CD14-positive monocyte (primary cell): ENCODE results near the gene CARMIL3. TPM values are rescaled to one million over a fixed set of nuclear protein-coding genes. Genes with fewer than 3 reads are reported as not detected.

Experiments
- DNase-seq, 3 donors: peaks; one replicate each; pipeline ENCODE4 v3.0.0-alpha.2; 2011 to 2022
- H2AFZ ChIP-seq: 2 replicates; pipeline ENCODE4 v1.6.0; 2012; ENCODE audit warnings: mild to moderate bottlenecking, low read depth, low read length, inconsistent platforms; ENCODE audit not compliant: insufficient read depth, poor library complexity, severe bottlenecking
- H3K27ac ChIP-seq, 2 donors: 1 replicate in 1 of 2; 2 replicates in 1 of 2; pipeline ENCODE4 v1.5.1; 2012 to 2013; ENCODE audit warnings: low read length in 2 of 2, control low read depth in 1 of 2, inconsistent platforms in 1 of 2, low read depth in 1 of 2, mild to moderate bottlenecking in 1 of 2
- H3K27me3 ChIP-seq, 2 donors: one replicate each; pipeline versions ENCODE4 v1.6.0 to v1.6.1; 2011 to 2013; ENCODE audit warnings: low read length in 2 of 2; ENCODE audit not compliant: control insufficient read depth in 2 of 2, insufficient read depth in 2 of 2
- H3K36me3 ChIP-seq, 2 donors: replicated peaks in 1 of 2; 1 replicate in 1 of 2; 2 replicates in 1 of 2; pipeline versions ENCODE4 v1.5.1 to v1.6.1; 2012 to 2013; ENCODE audit warnings: low read length in 2 of 2, control low read depth in 1 of 2, inconsistent platforms in 1 of 2, mild to moderate bottlenecking in 1 of 2; ENCODE audit not compliant: insufficient read depth in 2 of 2, control insufficient read depth in 1 of 2
- H3K4me1 ChIP-seq, 2 donors: 1 replicate in 1 of 2; 2 replicates in 1 of 2; pipeline versions ENCODE4 v1.5.1 to v1.6.1; 2012 to 2013; ENCODE audit warnings: low read length in 2 of 2, control low read depth in 1 of 2, inconsistent platforms in 1 of 2, mild to moderate bottlenecking in 1 of 2, moderate library complexity in 1 of 2; ENCODE audit not compliant: insufficient read depth in 2 of 2, control insufficient read depth in 1 of 2
- H3K4me2 ChIP-seq: replicated peaks from 2 replicates; pipeline ENCODE3; 2012; ENCODE audit warnings: low read length, moderate library complexity, mild to moderate bottlenecking; ENCODE audit not compliant: poor library complexity, severe bottlenecking; ENCODE audit errors: extremely low read depth
- H3K4me3 ChIP-seq, 3 experiments: fragments of 200-600 bp in 1 of 3; sonication (generic) in 1 of 3; replicated peaks in 1 of 3; 1 replicate in 2 of 3; 2 replicates in 1 of 3; pipeline ENCODE4 v1.5.1; 2011 to 2013; ENCODE audit warnings: low read length in 3 of 3, mild to moderate bottlenecking in 3 of 3, control low read depth in 2 of 3, low read depth in 2 of 3, inconsistent platforms in 1 of 3, moderate library complexity in 1 of 3
- H3K79me2 ChIP-seq: 2 replicates; pipeline ENCODE4 v1.6.0; 2012; ENCODE audit warnings: mild to moderate bottlenecking, control low read depth, inconsistent platforms, low read length, moderate library complexity; ENCODE audit not compliant: insufficient read depth
- H3K9ac ChIP-seq: 2 replicates; pipeline ENCODE4 v1.6.0; 2017; ENCODE audit warnings: low read length, mild to moderate bottlenecking; ENCODE audit not compliant: insufficient read depth, poor library complexity, severe bottlenecking
- H3K9me3 ChIP-seq, 2 donors: replicated peaks in 1 of 2; 1 replicate in 1 of 2; 2 replicates in 1 of 2; pipeline versions ENCODE4 v1.5.1 to v1.6.1; 2012 to 2013; ENCODE audit warnings: low read length in 2 of 2, control low read depth in 1 of 2; ENCODE audit not compliant: control insufficient read depth in 1 of 2, insufficient read depth in 1 of 2
- H4K20me1 ChIP-seq: 2 replicates; pipeline ENCODE4 v1.6.0; 2012; ENCODE audit warnings: mild to moderate bottlenecking, low read length, control low read depth, moderate library complexity; ENCODE audit not compliant: insufficient read depth
- H3K27ac Mint-ChIP-seq, 7 donors: one replicate each; pipeline ENCODE4 v1.8.0; 2020; ENCODE audit warnings: mild to moderate bottlenecking in 7 of 7, mixed read lengths in 7 of 7, moderate library complexity in 6 of 7, inconsistent platforms in 2 of 7
- H3K27me3 Mint-ChIP-seq, 3 donors: one replicate each; pipeline ENCODE4 v1.8.0; 2021 to 2022; ENCODE audit warnings: low read depth in 3 of 3, mild to moderate bottlenecking in 3 of 3, mixed read lengths in 3 of 3, moderate library complexity in 3 of 3, inconsistent platforms in 1 of 3
- H3K36me3 Mint-ChIP-seq, 2 donors: one replicate each; pipeline ENCODE4 v1.8.0; 2020; ENCODE audit warnings: mixed read lengths in 2 of 2, inconsistent platforms in 1 of 2, mild to moderate bottlenecking in 1 of 2
- H3K4me1 Mint-ChIP-seq: one replicate; pipeline ENCODE4 v1.8.0; 2020; ENCODE audit warnings: mild to moderate bottlenecking, mixed read lengths
- H3K4me3 Mint-ChIP-seq, 2 donors: one replicate each; pipeline ENCODE4 v1.8.0; 2020; ENCODE audit warnings: mild to moderate bottlenecking in 2 of 2, mixed read lengths in 2 of 2, moderate library complexity in 1 of 2
- H3K9me3 Mint-ChIP-seq, 7 donors: one replicate each; pipeline ENCODE4 v1.8.0; 2020 to 2022; ENCODE audit warnings: mixed read lengths in 7 of 7, mild to moderate bottlenecking in 6 of 7, moderate library complexity in 6 of 7, inconsistent platforms in 2 of 7
- CTCF ChIP-seq: fragments of 200-600 bp; IDR thresholded peaks from one replicate; pipeline ENCODE4 v1.8.0; 2022; ENCODE audit warnings: antibody characterized with exemption, mild to moderate bottlenecking
- WGBS: methylation state at CpG from one replicate; pipeline ENCODE4 v1.1.5; 2013; ENCODE audit warnings: missing lambda C conversion rate; ENCODE audit not compliant: insufficient coverage; 5-methylcytosine and 5-hydroxymethylcytosine counted together
- intact Hi-C, 2 donors: fragments of 100-400 bp; cut with micrococcal nuclease; formaldehyde crosslinking; loops; one replicate each; pipeline versions ENCODE4 v1.15.0 to v1.15.1; 2023
- polyA plus RNA-seq, 3 donors: library from polyadenylated mRNA; depleted of rRNA in 1 of 3; unstranded in 2 of 3; stranded (reverse) in 1 of 3; fragments of 300-500 nt in 2 of 3; fragments of >200 nt in 1 of 3; fragmentation: Illumina TruSeq in 2 of 3; gene quantifications; 1 replicate in 2 of 3; 2 replicates in 1 of 3; pipeline ENCODE4 v1.2.3, GENCODE V29; 2012 to 2021

CARMIL3 gene
- polyA plus RNA-seq, 3 donors, result 1.0 TPM; not detected in 2

- DNase-seq, result no peak
- intact Hi-C loops, result no loop called here
- H3K4me3 Mint-ChIP-seq, result no peak overlapping the region
These were observed 17.6 kb downstream of the CARMIL3 start for GRCh38 chr14:24069411-24069735.

DNA sequence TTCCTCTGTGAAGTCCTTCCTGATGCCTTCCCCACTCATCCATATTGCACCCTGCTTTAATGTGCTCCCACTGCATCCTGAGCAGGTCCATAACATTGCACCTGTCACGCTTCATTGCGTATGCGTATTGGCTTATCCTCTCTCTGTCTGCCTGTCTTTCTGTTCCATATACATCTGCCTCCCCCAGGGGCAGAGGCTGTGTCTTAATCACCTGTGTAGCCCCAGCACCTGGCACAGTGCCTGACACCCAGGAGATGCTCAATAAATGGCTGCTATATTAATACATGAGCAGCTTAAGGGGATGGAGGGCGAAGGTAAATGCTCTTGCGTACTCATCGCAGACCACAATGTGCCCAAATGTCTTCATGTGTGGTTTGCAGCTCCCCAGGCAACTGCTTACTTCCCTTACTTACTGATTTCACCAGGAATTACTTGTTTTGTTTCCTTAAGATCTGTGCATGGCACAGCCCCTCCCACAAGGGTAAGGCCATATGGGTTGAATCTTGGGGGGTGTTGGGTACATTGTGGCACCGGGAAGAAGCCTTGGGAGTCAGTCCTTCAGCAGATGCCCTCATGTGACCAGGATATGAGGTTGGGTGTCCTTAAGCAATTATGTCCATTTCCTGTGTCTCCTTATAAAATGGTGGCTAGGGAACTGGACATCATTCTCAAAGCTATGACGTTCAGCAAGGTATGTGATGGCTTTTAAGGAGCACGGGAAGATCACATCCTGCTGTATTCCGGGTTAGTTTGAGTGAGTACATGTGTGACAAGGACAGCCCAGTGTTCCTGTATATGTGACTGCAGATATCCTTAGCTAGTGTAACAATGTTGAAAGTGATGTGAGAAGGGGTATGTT is 18.7 kb downstream of the CARMIL3 start:
- no peaks in the 10 kb centered on the region for H3K9me3 ChIP-seq
- no peaks in the 10 kb centered on the region for H3K9me3 Mint-ChIP-seq
- H3K4me1 Mint-ChIP-seq, result peaks cover 11% of the 10 kb centered on the region
- no peaks in the 10 kb centered on the region for H3K27me3 ChIP-seq
- no peak overlapping the region for H3K4me3 ChIP-seq
- no peak overlapping the region for H3K27ac Mint-ChIP-seq
- no peak overlapping the region for H3K4me2 ChIP-seq
- no peaks in the 10 kb centered on the region for H3K36me3 ChIP-seq
- H4K20me1 ChIP-seq, result no peaks in the 10 kb centered on the region
- H3K9ac ChIP-seq, result no peak overlapping the region
- H3K27ac ChIP-seq, result no peak overlapping the region
- intact Hi-C loops, result no loop called here
- no peaks in the 10 kb centered on the region for H3K36me3 Mint-ChIP-seq
- H3K27me3 Mint-ChIP-seq, result peaks cover 4 to 15% (median 11%) of the 10 kb centered on the region in 3 donors
- no peaks in the 10 kb centered on the region for H3K79me2 ChIP-seq
- no peak for TF ChIP-seq CTCF
- DNase-seq, result no peak
- WGBS, result 82% methylated on average over 7 of the region's 10 CpGs
- no peak overlapping the region for H3K4me3 Mint-ChIP-seq
- H2AFZ ChIP-seq, result no peak overlapping the region
- no peaks in the 10 kb centered on the region for H3K4me1 ChIP-seq

More at GRCh38 chr14:24069411-24069735, 17.6 kb downstream of the CARMIL3 start:
- WGBS, result no CpG with 5 or more reads among the region's 6 CpGs
- H3K27me3 Mint-ChIP-seq, result peaks cover 4 to 15% (median 10%) of the 10 kb centered on the region in 3 donors
- no peak overlapping the region for H3K4me2 ChIP-seq
- H2AFZ ChIP-seq, result no peak overlapping the region
- no peak overlapping the region for H3K27ac ChIP-seq
- no peaks in the 10 kb centered on the region for H4K20me1 ChIP-seq
- no peak for TF ChIP-seq CTCF
- no peaks in the 10 kb centered on the region for H3K27me3 ChIP-seq
- no peaks in the 10 kb centered on the region for H3K9me3 ChIP-seq
- H3K27ac Mint-ChIP-seq, result no peak overlapping the region
- H3K36me3 ChIP-seq, result no peaks in the 10 kb centered on the region
- H3K9ac ChIP-seq, result no peak overlapping the region
- no peaks in the 10 kb centered on the region for H3K36me3 Mint-ChIP-seq
- no peaks in the 10 kb centered on the region for H3K79me2 ChIP-seq
- peaks cover 6% of the 10 kb centered on the region for H3K4me1 Mint-ChIP-seq
- no peaks in the 10 kb centered on the region for H3K9me3 Mint-ChIP-seq
- H3K4me1 ChIP-seq, result no peaks in the 10 kb centered on the region
- no peak overlapping the region for H3K4me3 ChIP-seq
